HEK293 (cell line): ENCODE data around the gene WASF1.

Experiments
- CTCF ChIA-PET: fragments of 350-600 bp; formaldehyde crosslinking; extraction: SDS; loops from one replicate; lab custom pipeline; 2021; ENCODE audit warnings: antibody characterized with exemption; lab: Yijun Ruan, JAX
- POLR2A ChIA-PET: fragments of 300-600 bp; formaldehyde crosslinking; extraction: SDS; loops from one replicate; lab custom pipeline; 2020; ENCODE audit warnings: antibody characterized with exemption, inconsistent platforms; lab: Yijun Ruan, JAX
- H3K27ac ChIP-seq: fragments of 200-500 bp; sonication (Bioruptor generic); 2 replicates; pipeline ENCODE4 v1.5.1; 2014; ENCODE audit warnings: low read depth, low read length, control low read depth, inconsistent platforms; ENCODE audit errors: extremely low read depth
- H3K36me3 ChIP-seq, 2 experiments: fragments of 200-500 bp in 1 of 2; sonication (Bioruptor generic) in 1 of 2; 1 replicate in 1 of 2; 2 replicates in 1 of 2; pipeline ENCODE4 v1.5.1; 2014 to 2017; ENCODE audit warnings: inconsistent platforms in 2 of 2, low read length in 2 of 2; ENCODE audit not compliant: control insufficient read depth in 2 of 2, insufficient read depth in 1 of 2
- H3K4me1 ChIP-seq: fragments of 200-500 bp; sonication (Bioruptor generic); 2 replicates; pipeline ENCODE4 v1.5.1; 2014; ENCODE audit warnings: mild to moderate bottlenecking, low read length, inconsistent platforms; ENCODE audit not compliant: control insufficient read depth, insufficient read depth
- H3K4me3 ChIP-seq: 2 replicates; pipeline ENCODE4 v1.5.1; 2011; ENCODE audit warnings: low read depth, mild to moderate bottlenecking, control low read depth, low read length, moderate library complexity
- H3K9me3 ChIP-seq: fragments of 200-500 bp; sonication (Bioruptor generic); 2 replicates; pipeline ENCODE4 v1.5.1; 2014; ENCODE audit warnings: low read depth, low read length, inconsistent platforms; ENCODE audit not compliant: control insufficient read depth, insufficient read depth
- GLIS1 ChIP-seq: fragments of 450-650 bp; formaldehyde crosslinking; IDR thresholded peaks from 2 replicates; pipeline ENCODE4 v1.5.1; 2016; ENCODE audit warnings: missing biosample characterization, missing genetic modification characterization
- HOXD13 ChIP-seq: sonication (generic); formaldehyde crosslinking; IDR thresholded peaks from 2 replicates; pipeline ENCODE4 v1.8.0; 2022; ENCODE audit warnings: missing genetic modification reagents, borderline replicate concordance
- WT1 ChIP-seq: fragments of 450-650 bp; formaldehyde crosslinking; IDR thresholded peaks from 2 replicates; pipeline ENCODE4 v1.5.1; 2016; ENCODE audit warnings: missing biosample characterization, missing genetic modification characterization
- ZNF112 ChIP-seq: fragments of 450-650 bp; formaldehyde crosslinking; IDR thresholded peaks from 2 replicates; pipeline ENCODE4 v1.5.0; 2017; ENCODE audit warnings: missing biosample characterization, missing genetic modification characterization
- ZNF248 ChIP-seq: fragments of 450-650 bp; formaldehyde crosslinking; IDR thresholded peaks from 2 replicates; pipeline ENCODE4 v1.5.1; 2017; ENCODE audit warnings: missing biosample characterization, missing genetic modification characterization
- ZNF302 ChIP-seq: fragments of 450-650 bp; formaldehyde crosslinking; IDR thresholded peaks from 2 replicates; pipeline ENCODE4 v1.5.1; 2016; ENCODE audit warnings: missing biosample characterization, missing genetic modification characterization, low read depth
- ZNF350 ChIP-seq: fragments of 450-650 bp; formaldehyde crosslinking; IDR thresholded peaks from 2 replicates; pipeline ENCODE4 v1.5.0; 2017; ENCODE audit warnings: missing biosample characterization, mild to moderate bottlenecking, missing genetic modification characterization
- ZNF510 ChIP-seq: fragments of 450-650 bp; formaldehyde crosslinking; IDR thresholded peaks from 2 replicates; pipeline ENCODE4 v1.5.1; 2018; ENCODE audit warnings: mild to moderate bottlenecking, missing genetic modification characterization, missing biosample characterization; ENCODE audit not compliant: insufficient replicate concordance
- ZNF555 ChIP-seq: fragments of 450-650 bp; formaldehyde crosslinking; conservative IDR thresholded peaks from 2 replicates; pipeline ENCODE4 v1.5.1; 2017; ENCODE audit warnings: missing biosample characterization, mild to moderate bottlenecking, missing genetic modification characterization, inconsistent platforms
- ZNF571 ChIP-seq: fragments of 450-650 bp; formaldehyde crosslinking; IDR thresholded peaks from 2 replicates; pipeline ENCODE4 v1.5.0; 2017; ENCODE audit warnings: missing biosample characterization, missing genetic modification characterization
- ZNF596 ChIP-seq: fragments of 450-650 bp; IDR thresholded peaks from 2 replicates; pipeline ENCODE4 v1.5.0; 2018; ENCODE audit warnings: missing biosample characterization, mild to moderate bottlenecking, missing genetic modification characterization, moderate library complexity
- ZNF664 ChIP-seq: fragments of 450-650 bp; formaldehyde crosslinking; IDR thresholded peaks from 2 replicates; pipeline ENCODE4 v1.5.1; 2016; ENCODE audit warnings: missing biosample characterization, missing genetic modification characterization
- ZNF670 ChIP-seq: fragments of 450-650 bp; formaldehyde crosslinking; IDR thresholded peaks from 2 replicates; pipeline ENCODE4 v1.5.1; 2016; ENCODE audit warnings: missing biosample characterization, missing genetic modification characterization, low read depth
- ZNF677 ChIP-seq: fragments of 450-650 bp; IDR thresholded peaks from 2 replicates; pipeline ENCODE4 v1.5.0; 2018; ENCODE audit warnings: missing biosample characterization, mild to moderate bottlenecking, missing genetic modification characterization, moderate library complexity
- ZNF76 ChIP-seq: fragments of 450-650 bp; formaldehyde crosslinking; IDR thresholded peaks from 2 replicates; pipeline ENCODE4; 2016; ENCODE audit warnings: low read depth, missing biosample characterization, missing genetic modification characterization, borderline replicate concordance
- ZNF785 ChIP-seq: fragments of 450-650 bp; formaldehyde crosslinking; IDR thresholded peaks from 2 replicates; pipeline ENCODE4 v1.5.1; 2016; ENCODE audit warnings: missing biosample characterization, missing genetic modification characterization
- TF ChIP-seq, protein P1 (sequence below): fragments of 450-650 bp; formaldehyde crosslinking; IDR thresholded peaks from 2 replicates; pipeline ENCODE4 v1.5.1; 2017; ENCODE audit warnings: missing biosample characterization, missing genetic modification characterization
- TF ChIP-seq, protein P2 (sequence below): fragments of 450-650 bp; formaldehyde crosslinking; IDR thresholded peaks from 2 replicates; pipeline ENCODE4 v1.5.1; 2016; ENCODE audit warnings: missing biosample characterization, missing genetic modification characterization, low read depth
- TF ChIP-seq, protein P3 (sequence below): fragments of 450-650 bp; formaldehyde crosslinking; conservative IDR thresholded peaks from 2 replicates; pipeline ENCODE4 v1.5.1; 2016; ENCODE audit warnings: low read depth, missing biosample characterization, missing genetic modification characterization
- TF ChIP-seq, protein P4 (sequence below): fragments of 450-650 bp; formaldehyde crosslinking; IDR thresholded peaks from 2 replicates; pipeline ENCODE4 v1.5.1; 2016; ENCODE audit warnings: missing biosample characterization, missing genetic modification characterization

WASF1 gene

DNA sequence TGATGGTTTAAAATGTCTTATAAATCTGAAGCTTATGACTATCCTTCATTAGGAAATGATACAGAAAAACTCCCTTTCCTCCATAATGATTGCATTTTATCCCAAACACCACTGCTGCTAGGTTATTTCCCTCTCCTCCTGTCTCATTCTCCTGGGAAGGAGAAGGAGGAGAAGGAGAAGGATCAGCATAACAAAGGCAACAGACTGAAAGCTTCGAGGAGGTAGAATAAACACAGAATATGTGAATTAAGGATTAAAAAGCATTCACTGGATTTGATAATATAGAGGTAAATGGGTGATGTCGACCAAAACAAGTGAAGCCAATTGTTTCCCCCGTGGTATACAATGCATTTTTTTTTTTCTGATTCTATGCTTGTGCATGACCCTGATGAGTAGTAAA lies 82.0 kb downstream of the WASF1 start:
- POLR2A ChIA-PET: interaction anchor here (0.6 kb wide), 1 partner anchor 11 kb away, joined by 3 read pairs; no protein-coding TSS in a partner anchor
- CTCF ChIA-PET: interaction anchor here (0.7 to 1.7 kb wide), 5 partner anchors 11 to 392 kb away, joined by 3 to 6 read pairs (median 4); no protein-coding TSS in a partner anchor
- H3K4me1 ChIP-seq: peaks cover 5% of the 10 kb centered on the region; the same call in 1 of the 2 replicates
- peaks cover 5 to 27% of the 10 kb centered on the region in 2 experiments for H3K36me3 ChIP-seq
- TF ChIP-seq HOXD13 (no peak), GLIS1 (tag by site-specific recombination) (peak; percentile 76)
- H3K27ac ChIP-seq: no peak overlapping the region
- no peak overlapping the region for H3K4me3 ChIP-seq
- no peaks in the 10 kb centered on the region for H3K9me3 ChIP-seq

DNA sequence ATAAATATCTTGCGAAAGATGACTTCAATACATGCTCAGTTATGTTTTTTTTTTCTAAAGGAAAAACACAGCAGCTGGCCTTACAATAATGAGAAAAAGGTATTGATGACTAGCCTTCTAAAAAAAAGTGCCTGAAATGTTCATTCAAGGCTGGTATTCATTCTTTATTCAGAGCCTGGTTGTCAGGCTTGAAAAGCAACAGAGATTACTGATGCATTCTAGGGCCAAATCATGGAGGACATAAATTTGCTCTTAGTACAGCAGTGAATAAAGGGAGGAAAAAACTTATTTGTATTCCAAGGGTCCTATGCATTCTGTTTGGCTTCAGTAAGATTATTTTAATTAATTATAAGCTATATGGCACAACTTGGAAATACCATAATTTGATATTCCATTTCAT lies 83.5 kb downstream of the WASF1 start:
- ChIA-PET POLR2A (no interaction called here), CTCF (interaction anchor here (1.2 to 1.3 kb wide), 2 partner anchors 42 to 861 kb away, joined by 3 to 4 read pairs; no protein-coding TSS in a partner anchor)
- TF ChIP-seq WT1 (tag by site-specific recombination): no peak
- TF ChIP-seq, protein P1, sequence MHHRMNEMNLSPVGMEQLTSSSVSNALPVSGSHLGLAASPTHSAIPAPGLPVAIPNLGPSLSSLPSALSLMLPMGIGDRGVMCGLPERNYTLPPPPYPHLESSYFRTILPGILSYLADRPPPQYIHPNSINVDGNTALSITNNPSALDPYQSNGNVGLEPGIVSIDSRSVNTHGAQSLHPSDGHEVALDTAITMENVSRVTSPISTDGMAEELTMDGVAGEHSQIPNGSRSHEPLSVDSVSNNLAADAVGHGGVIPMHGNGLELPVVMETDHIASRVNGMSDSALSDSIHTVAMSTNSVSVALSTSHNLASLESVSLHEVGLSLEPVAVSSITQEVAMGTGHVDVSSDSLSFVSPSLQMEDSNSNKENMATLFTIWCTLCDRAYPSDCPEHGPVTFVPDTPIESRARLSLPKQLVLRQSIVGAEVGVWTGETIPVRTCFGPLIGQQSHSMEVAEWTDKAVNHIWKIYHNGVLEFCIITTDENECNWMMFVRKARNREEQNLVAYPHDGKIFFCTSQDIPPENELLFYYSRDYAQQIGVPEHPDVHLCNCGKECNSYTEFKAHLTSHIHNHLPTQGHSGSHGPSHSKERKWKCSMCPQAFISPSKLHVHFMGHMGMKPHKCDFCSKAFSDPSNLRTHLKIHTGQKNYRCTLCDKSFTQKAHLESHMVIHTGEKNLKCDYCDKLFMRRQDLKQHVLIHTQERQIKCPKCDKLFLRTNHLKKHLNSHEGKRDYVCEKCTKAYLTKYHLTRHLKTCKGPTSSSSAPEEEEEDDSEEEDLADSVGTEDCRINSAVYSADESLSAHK (tag by site-specific recombination): no peak
- no peak for TF ChIP-seq ZNF664
- TF ChIP-seq, protein P2, sequence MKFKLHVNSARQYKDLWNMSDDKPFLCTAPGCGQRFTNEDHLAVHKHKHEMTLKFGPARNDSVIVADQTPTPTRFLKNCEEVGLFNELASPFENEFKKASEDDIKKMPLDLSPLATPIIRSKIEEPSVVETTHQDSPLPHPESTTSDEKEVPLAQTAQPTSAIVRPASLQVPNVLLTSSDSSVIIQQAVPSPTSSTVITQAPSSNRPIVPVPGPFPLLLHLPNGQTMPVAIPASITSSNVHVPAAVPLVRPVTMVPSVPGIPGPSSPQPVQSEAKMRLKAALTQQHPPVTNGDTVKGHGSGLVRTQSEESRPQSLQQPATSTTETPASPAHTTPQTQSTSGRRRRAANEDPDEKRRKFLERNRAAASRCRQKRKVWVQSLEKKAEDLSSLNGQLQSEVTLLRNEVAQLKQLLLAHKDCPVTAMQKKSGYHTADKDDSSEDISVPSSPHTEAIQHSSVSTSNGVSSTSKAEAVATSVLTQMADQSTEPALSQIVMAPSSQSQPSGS (tag by site-specific recombination): no peak
- no peak for TF ChIP-seq ZNF670 (tag by site-specific recombination)
- no peak for TF ChIP-seq ZNF571 (tag by site-specific recombination)
- TF ChIP-seq, protein P3, sequence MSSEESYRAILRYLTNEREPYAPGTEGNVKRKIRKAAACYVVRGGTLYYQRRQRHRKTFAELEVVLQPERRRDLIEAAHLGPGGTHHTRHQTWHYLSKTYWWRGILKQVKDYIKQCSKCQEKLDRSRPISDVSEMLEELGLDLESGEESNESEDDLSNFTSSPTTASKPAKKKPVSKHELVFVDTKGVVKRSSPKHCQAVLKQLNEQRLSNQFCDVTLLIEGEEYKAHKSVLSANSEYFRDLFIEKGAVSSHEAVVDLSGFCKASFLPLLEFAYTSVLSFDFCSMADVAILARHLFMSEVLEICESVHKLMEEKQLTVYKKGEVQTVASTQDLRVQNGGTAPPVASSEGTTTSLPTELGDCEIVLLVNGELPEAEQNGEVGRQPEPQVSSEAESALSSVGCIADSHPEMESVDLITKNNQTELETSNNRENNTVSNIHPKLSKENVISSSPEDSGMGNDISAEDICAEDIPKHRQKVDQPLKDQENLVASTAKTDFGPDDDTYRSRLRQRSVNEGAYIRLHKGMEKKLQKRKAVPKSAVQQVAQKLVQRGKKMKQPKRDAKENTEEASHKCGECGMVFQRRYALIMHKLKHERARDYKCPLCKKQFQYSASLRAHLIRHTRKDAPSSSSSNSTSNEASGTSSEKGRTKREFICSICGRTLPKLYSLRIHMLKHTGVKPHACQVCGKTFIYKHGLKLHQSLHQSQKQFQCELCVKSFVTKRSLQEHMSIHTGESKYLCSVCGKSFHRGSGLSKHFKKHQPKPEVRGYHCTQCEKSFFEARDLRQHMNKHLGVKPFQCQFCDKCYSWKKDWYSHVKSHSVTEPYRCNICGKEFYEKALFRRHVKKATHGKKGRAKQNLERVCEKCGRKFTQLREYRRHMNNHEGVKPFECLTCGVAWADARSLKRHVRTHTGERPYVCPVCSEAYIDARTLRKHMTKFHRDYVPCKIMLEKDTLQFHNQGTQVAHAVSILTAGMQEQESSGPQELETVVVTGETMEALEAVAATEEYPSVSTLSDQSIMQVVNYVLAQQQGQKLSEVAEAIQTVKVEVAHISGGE (tag by site-specific recombination): no peak
- TF ChIP-seq ZNF596: no peak
- TF ChIP-seq, protein P4, sequence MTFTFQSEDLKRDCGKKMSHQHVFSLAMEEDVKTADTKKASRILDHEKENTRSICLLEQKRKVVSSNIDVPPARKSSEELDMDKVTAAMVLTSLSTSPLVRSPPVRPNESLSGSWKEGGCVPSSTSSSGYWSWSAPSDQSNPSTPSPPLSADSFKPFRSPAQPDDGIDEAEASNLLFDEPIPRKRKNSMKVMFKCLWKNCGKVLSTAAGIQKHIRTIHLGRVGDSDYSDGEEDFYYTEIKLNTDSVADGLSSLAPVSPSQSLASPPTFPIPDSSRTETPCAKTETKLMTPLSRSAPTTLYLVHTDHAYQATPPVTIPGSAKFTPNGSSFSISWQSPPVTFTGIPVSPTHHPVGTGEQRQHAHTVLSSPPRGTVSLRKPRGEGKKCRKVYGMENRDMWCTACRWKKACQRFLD (tag by site-specific recombination): no peak
- TF ChIP-seq ZNF350: no peak
- TF ChIP-seq ZNF555 (tag by site-specific recombination): no peak
- no peak for TF ChIP-seq ZNF510 (tag by site-specific recombination)
- no peak for TF ChIP-seq ZNF112 (tag by site-specific recombination)
- TF ChIP-seq ZNF785 (tag by site-specific recombination): no peak
- TF ChIP-seq ZNF248: no peak
- no peak for TF ChIP-seq ZNF677 (tag by site-specific recombination)
- no peak for TF ChIP-seq ZNF302 (tag by site-specific recombination)
- TF ChIP-seq ZNF76: no peak
- Histone ChIP-seq H3K36me3 (peaks cover 0 to 18% of the 10 kb centered on the region in 2 experiments; a peak in 1 of 3 replicates), H3K4me1 (peaks cover 5% of the 10 kb centered on the region; the same call in 1 of the 2 replicates), H3K4me3 (no peak overlapping the region), H3K9me3 (no peaks in the 10 kb centered on the region), H3K27ac (no peak overlapping the region)
